ENCODE results near the gene TNFRSF4. TPM values are rescaled to one million over a fixed set of nuclear protein-coding genes. Genes with fewer than 3 reads are reported as not detected.
"Not testable (repeated sequence)": the region's sequence is repeated elsewhere in the genome, so short reads cannot be mapped to it uniquely, and the experiment has no call there.

Gene TNFRSF4
- total RNA-seq, 1 donor = not detected

- TF ChIP-seq CTCF (IDR thresholded peaks at IDR 0.05; ENCODE audit: insufficient read depth, low read length) = no peak
- DNase-seq (ENCODE audit: low read depth) = no peak
- no peak overlapping the region for H3K4me3 ChIP-seq (ENCODE audit: low read depth, low read length)
These were observed 39.4 kb upstream of the TNFRSF4 start for GRCh38 chr1:1253314-1253713.

- H3K4me3 ChIP-seq (ENCODE audit: low read depth, low read length) = no peak overlapping the region
- TF ChIP-seq CTCF (IDR thresholded peaks at IDR 0.05; ENCODE audit: insufficient read depth, low read length) = no peak
- DNase-seq (ENCODE audit: low read depth) = no peak
These were observed 36.9 kb upstream of the TNFRSF4 start for GRCh38 chr1:1250786-1251284.

- DNase-seq (ENCODE audit: low read depth); H3K4me3 ChIP-seq (ENCODE audit: low read depth, low read length): not testable (repeated sequence)
These were observed 34.3 kb upstream of the TNFRSF4 start for GRCh38 chr1:1248009-1248913.

- TF ChIP-seq CTCF (IDR thresholded peaks at IDR 0.05; ENCODE audit: insufficient read depth, low read length) = no peak
- H3K4me3 ChIP-seq (ENCODE audit: low read depth, low read length) = no peak overlapping the region
- no peak for DNase-seq (ENCODE audit: low read depth)
These were observed 33.5 kb upstream of the TNFRSF4 start for GRCh38 chr1:1247341-1247913.

- no peak for DNase-seq (ENCODE audit: low read depth)
- no peak for TF ChIP-seq CTCF (IDR thresholded peaks at IDR 0.05; ENCODE audit: insufficient read depth, low read length)
- H3K4me3 ChIP-seq (ENCODE audit: low read depth, low read length) = no peak within 1 kb of the TSS
These were observed 32.8 kb upstream of the TNFRSF4 start, which contains the start of gene C1QTNF12 for GRCh38 chr1:1246577-1247340. C1QTNF12 (minus strand) TSS chr1:1246722; CDS start chr1:1246690, 32 bp downstream.

- DNase-seq (ENCODE audit: low read depth) = no peak
- TF ChIP-seq CTCF (IDR thresholded peaks at IDR 0.05; ENCODE audit: insufficient read depth, low read length) = no peak
- no peak overlapping the region for H3K4me3 ChIP-seq (ENCODE audit: low read depth, low read length)
These were observed 32.0 kb upstream of the TNFRSF4 start for GRCh38 chr1:1245817-1246576.
